PC-9 (cell line): ENCODE measurements around the gene PCGF3. TPM values are rescaled to one million over a fixed set of nuclear protein-coding genes. Genes with fewer than 3 reads are reported as not detected.
"Not testable (repeated sequence)": the region's sequence is repeated elsewhere in the genome, so short reads cannot be mapped to it uniquely, and the experiment has no call there.

Source experiments
- BruUV-seq: library from RNA; stranded (reverse); fragments of 400-500 nt; replicated peaks from 2 replicates; lab custom pipeline; 2021; lab: Mats Ljungman, UMichigan
- CTCF ChIA-PET: fragments of 300-600 bp; sonication (Branson Sonifier 250); formaldehyde crosslinking; loops from one replicate; lab custom pipeline; 2022; ENCODE audit warnings: antibody characterized with exemption; lab: Charles Lee
- POLR2A ChIA-PET: fragments of 300-600 bp; sonication (Branson Sonifier 250); formaldehyde crosslinking; loops from one replicate; lab custom pipeline; 2022; ENCODE audit warnings: antibody characterized with exemption; ENCODE audit not compliant: unreplicated experiment; lab: Charles Lee
- DNase-seq, 2 experiments: peaks; one replicate each; pipeline versions ENCODE4 v3.0.0 to v3.0.0-alpha.2; 2015 to 2022; ENCODE audit warnings: mixed read lengths in 1 of 2
- H2AFZ ChIP-seq: fragments of 200-600 bp; sonication (generic); 2 replicates; pipeline ENCODE4 v1.8.1; 2017; ENCODE audit warnings: antibody characterized with exemption
- H3F3A ChIP-seq: fragments of 200-600 bp; sonication (generic); 2 replicates; pipeline ENCODE4 v1.8.1; 2017; ENCODE audit warnings: antibody characterized with exemption, mild to moderate bottlenecking, low read depth; ENCODE audit not compliant: insufficient read depth
- H3K27ac ChIP-seq: fragments of 200-600 bp; sonication (generic); 2 replicates; pipeline ENCODE4 v1.6.1; 2016; ENCODE audit warnings: mixed run types
- H3K27me3 ChIP-seq: fragments of 200-600 bp; sonication (generic); 2 replicates; pipeline ENCODE4 v1.6.1; 2016; ENCODE audit warnings: low read depth, mixed run types; ENCODE audit not compliant: insufficient read depth
- H3K36me3 ChIP-seq: fragments of 200-600 bp; sonication (generic); 2 replicates; pipeline ENCODE4 v1.6.1; 2016; ENCODE audit warnings: low read depth, mixed run types
- H3K4me1 ChIP-seq: fragments of 200-600 bp; sonication (generic); replicated peaks from 2 replicates; pipeline ENCODE4 v1.6.1; 2016; ENCODE audit warnings: mixed run types; ENCODE audit not compliant: insufficient read depth
- H3K4me2 ChIP-seq: fragments of 200-600 bp; sonication (generic); 2 replicates; pipeline ENCODE4 v1.6.1; 2017; ENCODE audit warnings: mixed run types
- H3K4me3 ChIP-seq: fragments of 200-600 bp; sonication (generic); 2 replicates; pipeline ENCODE4 v1.6.1; 2016; ENCODE audit warnings: mixed run types
- H3K79me2 ChIP-seq: fragments of 200-600 bp; sonication (generic); 2 replicates; pipeline ENCODE4 v1.6.1; 2017; ENCODE audit warnings: low read depth, mixed run types
- H3K9me2 ChIP-seq: fragments of 200-600 bp; sonication (generic); 2 replicates; pipeline ENCODE4 v1.8.1; 2017; ENCODE audit warnings: mild to moderate bottlenecking; ENCODE audit not compliant: insufficient read depth
- H3K9me3 ChIP-seq: fragments of 200-600 bp; sonication (generic); 2 replicates; pipeline ENCODE4 v1.8.1; 2016; ENCODE audit warnings: low read depth; ENCODE audit not compliant: insufficient read depth
- H4K20me1 ChIP-seq: fragments of 200-600 bp; sonication (generic); 2 replicates; pipeline ENCODE4 v1.8.1; 2017; ENCODE audit not compliant: insufficient read depth
- CTCF ChIP-seq: fragments of 200-600 bp; sonication (generic); conservative IDR thresholded peaks from 2 replicates; pipeline ENCODE4 v1.6.1; 2017; ENCODE audit warnings: mixed run types, antibody characterized with exemption, mild to moderate bottlenecking, moderate library complexity
- EZH2 ChIP-seq: fragments of 200-600 bp; sonication (generic); IDR thresholded peaks from 2 replicates; pipeline ENCODE4 v1.8.0; 2017; ENCODE audit warnings: antibody characterized with exemption, low read depth
- intact Hi-C: fragments of 100-400 bp; cut with micrococcal nuclease; formaldehyde crosslinking; loops from one replicate; pipeline ENCODE4 v1.10.0; 2022; ENCODE audit not compliant: unreplicated experiment
- total RNA-seq: library from RNA; stranded (reverse); gene quantifications from 2 replicates; pipeline ENCODE4 v1.2.3, GENCODE V29; 2021

The PCGF3 gene
- total RNA-seq, 1 experiment from 2014 or later, result 60.8 TPM

GRCh38 chr4:757111-757510 is 51.5 kb downstream of the PCGF3 start:
- Histone ChIP-seq H2AFZ (no peak overlapping the region), H3K27ac (no peak overlapping the region), H3K4me1 (no peaks in the 10 kb centered on the region), H3K36me3 (no peaks in the 10 kb centered on the region), H3K27me3 (no peaks in the 10 kb centered on the region), H3K4me3 (no peak overlapping the region), H3K4me2 (no peak overlapping the region), H4K20me1 (peaks cover 6% of the 10 kb centered on the region; the same call in 1 of the 2 replicates), H3F3A (peaks cover 22% of the 10 kb centered on the region; the same call in 1 of the 2 replicates), H3K9me3 (no peaks in the 10 kb centered on the region), H3K9me2 (no peaks in the 10 kb centered on the region), H3K79me2 (no peaks in the 10 kb centered on the region)
- TF ChIP-seq CTCF, result no peak
- TF ChIP-seq EZH2, result no peak
- POLR2A ChIA-PET, result no interaction called here
- CTCF ChIA-PET, result no interaction called here
- intact Hi-C loops, result no loop called here
- DNase-seq, result no peak
- BruUV-seq, result no TSS peak

GRCh38 chr4:759810-760209 is 54.2 kb downstream of the PCGF3 start:
- H3K27ac ChIP-seq, POLR2A ChIA-PET, H3K36me3 ChIP-seq, H3K9me3 ChIP-seq, H3K4me2 ChIP-seq, intact Hi-C loops, CTCF ChIA-PET, H3K27me3 ChIP-seq, H2AFZ ChIP-seq, H3K4me1 ChIP-seq, H3K9me2 ChIP-seq, H3K4me3 ChIP-seq, DNase-seq, H3K79me2 ChIP-seq, BruUV-seq: not testable (repeated sequence)
- Histone ChIP-seq H4K20me1 (peaks cover 30% of the 10 kb centered on the region), H3F3A (peaks cover 43% of the 10 kb centered on the region; the same call in 1 of the 2 replicates)

- no peak overlapping the region for H3K27ac ChIP-seq
- no peaks in the 10 kb centered on the region for H3K9me3 ChIP-seq
- H3K36me3 ChIP-seq, result 0 out of 2 replicates have a peak, but pooled peaks cover 6% of the 10 kb centered on the region
- no peaks in the 10 kb centered on the region for H3K79me2 ChIP-seq
- no peak for DNase-seq
- H3K4me3 ChIP-seq, result no peak overlapping the region
- H3K9me2 ChIP-seq, result no peaks in the 10 kb centered on the region
- TF ChIP-seq CTCF (no peak), EZH2 (no peak)
- intact Hi-C loops, result no loop called here
- ChIA-PET CTCF (no interaction called here), POLR2A (no interaction called here)
- H2AFZ ChIP-seq, result no peak overlapping the region
- no peak overlapping the region for H3K4me2 ChIP-seq
- H3F3A ChIP-seq, result peaks cover 51% of the 10 kb centered on the region; the same call in 1 of the 2 replicates
- peaks cover 38% of the 10 kb centered on the region for H4K20me1 ChIP-seq
- no TSS peak for BruUV-seq
- H3K27me3 ChIP-seq, result no peaks in the 10 kb centered on the region
- no peaks in the 10 kb centered on the region for H3K4me1 ChIP-seq
These were observed 55.0 kb downstream of the PCGF3 start for GRCh38 chr4:760616-761015.

GRCh38 chr4:761086-761485 is 55.5 kb downstream of the PCGF3 start:
- Histone ChIP-seq H3K4me3 (no peak overlapping the region), H3K9me2 (no peaks in the 10 kb centered on the region), H3K4me2 (no peak overlapping the region), H2AFZ (no peak overlapping the region), H3K27me3 (no peaks in the 10 kb centered on the region), H3K4me1 (no peaks in the 10 kb centered on the region), H4K20me1 (peaks cover 43% of the 10 kb centered on the region), H3K27ac (no peak overlapping the region), H3K79me2 (no peaks in the 10 kb centered on the region), H3K9me3 (no peaks in the 10 kb centered on the region), H3K36me3 (0 out of 2 replicates have a peak, but pooled peaks cover 6% of the 10 kb centered on the region), H3F3A (peaks cover 54% of the 10 kb centered on the region)
- DNase-seq, result no peak
- POLR2A ChIA-PET, result no interaction called here
- TF ChIP-seq CTCF (no peak), EZH2 (no peak)
- CTCF ChIA-PET, result no interaction called here
- no TSS peak for BruUV-seq
- intact Hi-C loops, result no loop called here
